ENCODE results near the gene ZNF541.

- TF ChIP-seq GATA3 (IDR thresholded peaks at IDR 0.05; ENCODE audit: low read depth, low read length) = no peak
- no peak for TF ChIP-seq GATA2 (IDR thresholded peaks at IDR 0.05; ENCODE audit: low read depth, low read length)
Measured at GRCh38 chr19:47544476-47544875, 28.5 kb downstream of the ZNF541 start.

Measured in SH-SY5Y (cell line).